Measurements from ENCODE around the gene IGSF21.

IGSF21 gene

DNA sequence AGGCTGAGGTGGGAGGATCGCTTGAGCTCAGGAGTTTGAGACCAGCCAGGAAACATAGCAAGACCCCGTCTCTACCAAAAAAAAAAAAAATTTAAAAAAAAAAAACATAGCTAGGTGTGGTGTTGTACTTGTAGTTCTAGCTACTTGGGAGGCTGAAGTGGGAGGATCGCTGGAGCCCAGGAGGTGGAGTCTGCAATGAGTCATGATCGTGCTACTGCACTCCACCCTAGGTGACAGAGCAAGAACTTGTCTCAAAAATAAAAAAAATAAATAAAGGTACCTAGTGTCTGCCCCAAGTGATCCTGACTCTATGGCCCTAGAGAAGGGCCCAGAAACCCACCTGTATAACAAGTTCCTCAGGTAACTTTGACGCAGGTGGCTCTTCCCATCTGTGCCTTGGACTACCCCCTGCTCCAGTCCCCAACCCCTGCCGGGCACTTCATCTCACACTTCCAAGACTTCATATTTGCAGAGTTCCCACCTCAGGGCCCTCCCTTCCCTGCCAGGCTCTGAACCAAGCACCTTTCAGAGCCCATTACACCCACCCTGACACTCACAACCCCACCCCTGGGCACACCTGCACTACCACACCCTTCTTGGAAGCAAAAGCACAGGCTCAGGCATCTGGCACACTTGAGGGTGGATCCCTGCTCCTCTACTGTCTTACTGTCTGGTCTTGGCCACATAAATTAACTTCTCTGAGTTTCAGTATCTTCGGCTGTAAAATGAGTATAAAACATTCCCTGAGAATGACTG is 292.9 kb downstream of the IGSF21 start:
- no peaks in the 10 kb centered on the region for H3K36me3 ChIP-seq (ENCODE audit: control insufficient read depth, insufficient read depth, low read length)
- DNase-seq (ENCODE audit: extremely low read depth, insufficient read length): no peak
- H3K27me3 ChIP-seq (replicated peaks; ENCODE audit: control insufficient read depth, insufficient read depth, low read length): no peaks in the 10 kb centered on the region; the same call in none of the 2 replicates
- TF ChIP-seq, protein P1, sequence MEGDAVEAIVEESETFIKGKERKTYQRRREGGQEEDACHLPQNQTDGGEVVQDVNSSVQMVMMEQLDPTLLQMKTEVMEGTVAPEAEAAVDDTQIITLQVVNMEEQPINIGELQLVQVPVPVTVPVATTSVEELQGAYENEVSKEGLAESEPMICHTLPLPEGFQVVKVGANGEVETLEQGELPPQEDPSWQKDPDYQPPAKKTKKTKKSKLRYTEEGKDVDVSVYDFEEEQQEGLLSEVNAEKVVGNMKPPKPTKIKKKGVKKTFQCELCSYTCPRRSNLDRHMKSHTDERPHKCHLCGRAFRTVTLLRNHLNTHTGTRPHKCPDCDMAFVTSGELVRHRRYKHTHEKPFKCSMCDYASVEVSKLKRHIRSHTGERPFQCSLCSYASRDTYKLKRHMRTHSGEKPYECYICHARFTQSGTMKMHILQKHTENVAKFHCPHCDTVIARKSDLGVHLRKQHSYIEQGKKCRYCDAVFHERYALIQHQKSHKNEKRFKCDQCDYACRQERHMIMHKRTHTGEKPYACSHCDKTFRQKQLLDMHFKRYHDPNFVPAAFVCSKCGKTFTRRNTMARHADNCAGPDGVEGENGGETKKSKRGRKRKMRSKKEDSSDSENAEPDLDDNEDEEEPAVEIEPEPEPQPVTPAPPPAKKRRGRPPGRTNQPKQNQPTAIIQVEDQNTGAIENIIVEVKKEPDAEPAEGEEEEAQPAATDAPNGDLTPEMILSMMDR (IDR thresholded peaks at IDR 0.05; ENCODE audit: insufficient read depth, low read length, poor library complexity, severe bottlenecking): no peak
- H3K4me3 ChIP-seq (replicated peaks; ENCODE audit: low read depth, low read length): no peak overlapping the region

GRCh38 chr1:18401921-18402320 is 294.3 kb downstream of the IGSF21 start:
- H3K36me3 ChIP-seq (ENCODE audit: control insufficient read depth, insufficient read depth, low read length): no peaks in the 10 kb centered on the region
- no peak for DNase-seq (ENCODE audit: extremely low read depth, insufficient read length)
- H3K27me3 ChIP-seq (replicated peaks; ENCODE audit: control insufficient read depth, insufficient read depth, low read length): no peaks in the 10 kb centered on the region; the same call in 1 of the 2 replicates
- TF ChIP-seq, protein P1 (IDR thresholded peaks at IDR 0.05; ENCODE audit: insufficient read depth, low read length, poor library complexity, severe bottlenecking): no peak
- H3K4me3 ChIP-seq (replicated peaks; ENCODE audit: low read depth, low read length): no peak overlapping the region

- no peaks in the 10 kb centered on the region; the same call in 1 of the 2 replicates for H3K27me3 ChIP-seq (replicated peaks; ENCODE audit: control insufficient read depth, insufficient read depth, low read length)
- H3K4me3 ChIP-seq (replicated peaks; ENCODE audit: low read depth, low read length): no peak overlapping the region
- DNase-seq (ENCODE audit: extremely low read depth, insufficient read length): no peak
- TF ChIP-seq, protein P1 (IDR thresholded peaks at IDR 0.05; ENCODE audit: insufficient read depth, low read length, poor library complexity, severe bottlenecking): no peak
- H3K36me3 ChIP-seq (ENCODE audit: control insufficient read depth, insufficient read depth, low read length): no peaks in the 10 kb centered on the region
These were observed 296.9 kb downstream of the IGSF21 start for GRCh38 chr1:18404460-18404859.

GRCh38 chr1:18407166-18408045 is 299.8 kb downstream of the IGSF21 start:
- Histone ChIP-seq H3K27me3 (replicated peaks; ENCODE audit: control insufficient read depth, insufficient read depth, low read length) (no peaks in the 10 kb centered on the region; the same call in 1 of the 2 replicates), H3K36me3 (ENCODE audit: control insufficient read depth, insufficient read depth, low read length) (no peaks in the 10 kb centered on the region), H3K4me3 (replicated peaks; ENCODE audit: low read depth, low read length) (no peak overlapping the region)
- no peak for DNase-seq (ENCODE audit: extremely low read depth, insufficient read length)
- TF ChIP-seq, protein P1 (IDR thresholded peaks at IDR 0.05; ENCODE audit: insufficient read depth, low read length, poor library complexity, severe bottlenecking): no peak

DNA sequence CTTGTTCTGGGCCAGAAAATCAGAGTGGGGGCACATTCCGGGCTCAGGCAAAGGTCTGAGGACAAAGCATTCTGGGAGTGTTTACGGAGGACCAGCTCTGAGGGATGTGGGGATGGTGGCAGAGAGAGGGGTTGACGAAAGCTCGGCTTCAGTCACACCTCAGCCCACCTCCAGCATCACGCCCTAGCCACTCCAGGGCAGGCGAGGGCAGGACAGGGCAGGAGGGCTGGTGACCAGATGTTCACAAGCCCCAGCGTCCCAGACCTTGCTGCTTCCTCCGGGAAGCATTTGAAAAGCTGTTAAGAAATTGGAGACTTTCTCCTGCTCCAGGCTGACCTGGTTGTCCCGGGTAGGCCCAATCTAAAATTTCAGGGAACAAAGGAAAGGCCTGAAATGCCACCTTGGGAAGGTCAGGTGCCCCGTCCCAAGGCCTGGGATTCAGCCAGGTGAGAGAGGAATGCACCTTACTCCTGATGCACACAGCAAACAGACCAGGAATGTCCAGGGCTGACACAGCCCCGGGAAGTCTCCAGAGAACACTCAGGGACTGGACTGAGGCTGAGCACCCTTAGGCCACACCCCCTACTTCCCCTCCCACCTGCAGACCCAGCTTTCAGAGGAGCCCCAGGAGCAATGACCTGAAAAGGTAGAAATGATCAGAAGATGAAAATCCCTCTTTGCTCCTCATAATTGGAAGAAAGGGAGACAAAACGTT is 301.2 kb downstream of the IGSF21 start:
- Histone ChIP-seq H3K36me3 (ENCODE audit: control insufficient read depth, insufficient read depth, low read length) (no peaks in the 10 kb centered on the region), H3K27me3 (replicated peaks; ENCODE audit: control insufficient read depth, insufficient read depth, low read length) (no peaks in the 10 kb centered on the region), H3K4me3 (replicated peaks; ENCODE audit: low read depth, low read length) (no peak overlapping the region)
- TF ChIP-seq, protein P1 (IDR thresholded peaks at IDR 0.05; ENCODE audit: insufficient read depth, low read length, poor library complexity, severe bottlenecking): no peak
- DNase-seq (ENCODE audit: extremely low read depth, insufficient read length): no peak

All from GM06990 (cell line).